NCI-H128 (cell line): ENCODE measurements around the gene NTRK1.

Experiments
- DNase-seq: peaks from one replicate; lab custom pipeline; 2025; ENCODE audit not compliant: unreplicated experiment; lab: John Stamatoyannopoulos, UW

The NTRK1 gene

DNA sequence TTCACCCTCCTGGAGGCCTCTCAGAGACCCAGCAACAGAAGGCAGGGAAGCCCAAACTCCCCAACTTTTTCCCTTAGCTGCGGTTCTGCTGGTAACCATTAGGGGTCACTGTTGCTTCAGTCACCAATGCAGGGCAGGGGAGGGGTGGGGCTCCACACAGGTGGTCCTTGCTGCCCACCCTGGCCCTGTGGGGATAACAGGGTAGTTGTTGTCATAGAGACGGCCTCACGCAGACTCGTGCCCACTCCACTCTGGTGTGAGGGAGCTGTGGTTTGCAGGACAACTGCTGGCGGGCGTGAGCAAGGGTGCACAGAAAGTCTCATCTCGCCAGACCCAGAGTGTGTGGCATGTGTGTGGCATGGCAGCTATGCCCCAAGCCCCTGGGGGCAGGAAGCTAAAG lies 21.7 kb upstream of the NTRK1 start:
- DNase-seq: no peak

DNA sequence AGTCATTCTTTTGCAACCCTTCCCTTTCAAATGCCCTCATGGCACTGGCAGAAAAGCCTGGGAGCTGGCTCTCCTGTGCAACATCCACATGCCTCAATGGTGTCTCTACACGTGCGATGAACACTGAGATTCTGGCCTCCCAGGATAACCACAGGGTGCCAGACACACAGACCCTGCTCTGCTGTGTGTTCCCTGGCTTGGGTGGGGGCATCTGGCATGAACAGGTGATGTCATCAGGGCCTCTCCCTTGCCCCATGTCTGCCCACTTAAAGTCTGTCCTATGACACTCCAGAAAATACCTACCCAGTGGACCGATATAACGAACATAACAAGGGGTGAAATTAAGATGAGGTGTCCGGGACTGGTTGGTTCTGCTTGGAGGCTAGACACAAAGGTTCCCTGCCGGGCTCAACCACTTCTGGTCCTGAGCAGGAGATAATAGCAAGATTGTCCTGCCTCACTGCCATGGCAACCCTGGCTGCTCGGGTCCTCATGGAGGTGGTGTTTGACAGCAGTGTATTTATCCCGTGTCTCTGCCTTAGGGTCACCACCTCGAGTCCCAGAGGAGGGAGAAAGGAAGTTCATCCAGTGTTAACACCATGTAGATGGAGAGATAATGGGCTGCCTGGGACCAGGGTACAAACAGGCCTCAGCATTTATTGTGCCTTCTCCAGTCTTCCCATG lies 21.1 kb upstream of the NTRK1 start:
- DNase-seq: no peak

DNA sequence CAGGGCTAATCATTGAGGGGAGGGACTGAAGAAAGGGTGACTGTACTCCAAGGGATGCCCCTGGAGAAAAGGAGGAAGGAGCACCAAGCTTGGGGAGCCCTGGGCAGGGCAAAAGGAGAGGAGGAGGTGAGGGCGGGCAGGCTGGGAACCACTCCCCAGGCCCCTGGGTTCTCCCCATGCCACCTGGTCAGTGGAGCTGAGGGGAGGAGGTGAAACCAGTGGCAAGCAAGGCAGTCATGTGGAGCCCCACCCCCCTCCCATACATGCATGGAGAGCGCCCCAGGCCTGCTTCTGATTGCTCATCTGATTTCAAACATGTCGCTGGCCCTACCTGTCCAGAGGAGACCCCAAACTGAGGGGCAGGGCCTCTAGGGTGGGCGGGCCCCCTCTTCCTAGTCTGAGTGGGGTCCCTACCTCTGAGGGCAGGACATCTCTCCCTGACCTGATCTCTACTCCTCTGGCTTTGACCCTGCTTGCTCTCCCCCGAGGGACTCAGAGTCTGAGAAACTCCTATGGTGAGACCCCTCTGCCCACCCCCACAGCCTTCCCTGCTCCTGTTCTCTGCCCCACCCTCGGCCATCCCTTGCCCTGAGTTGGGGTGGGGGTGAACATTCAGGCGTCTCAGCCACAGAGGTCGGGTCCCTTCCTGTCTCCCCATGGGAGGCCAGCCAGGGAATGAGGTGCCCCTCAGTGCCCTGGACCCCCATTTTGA lies 20.3 kb upstream of the NTRK1 start:
- no peak for DNase-seq

DNA sequence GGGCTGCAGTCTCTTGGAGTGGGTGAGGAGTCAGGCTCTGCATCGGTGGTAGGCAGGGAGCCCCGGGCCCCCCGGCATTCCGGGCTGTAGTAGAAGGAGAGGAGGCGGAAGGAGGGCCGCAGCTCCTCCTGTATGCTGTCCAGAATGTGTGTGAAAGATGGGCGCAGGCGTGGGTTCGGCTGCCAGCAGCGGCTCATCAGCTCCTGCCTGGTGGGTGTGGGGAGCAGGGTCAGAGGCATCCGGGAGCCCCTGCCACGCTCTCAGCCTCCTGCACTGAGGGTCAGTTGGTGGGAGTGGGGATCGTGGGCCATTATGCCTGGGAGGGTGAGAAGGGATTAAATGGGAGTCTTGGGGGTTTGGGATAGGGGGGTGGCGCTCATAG lies 19.8 kb upstream of the NTRK1 start:
- no peak for DNase-seq

DNA sequence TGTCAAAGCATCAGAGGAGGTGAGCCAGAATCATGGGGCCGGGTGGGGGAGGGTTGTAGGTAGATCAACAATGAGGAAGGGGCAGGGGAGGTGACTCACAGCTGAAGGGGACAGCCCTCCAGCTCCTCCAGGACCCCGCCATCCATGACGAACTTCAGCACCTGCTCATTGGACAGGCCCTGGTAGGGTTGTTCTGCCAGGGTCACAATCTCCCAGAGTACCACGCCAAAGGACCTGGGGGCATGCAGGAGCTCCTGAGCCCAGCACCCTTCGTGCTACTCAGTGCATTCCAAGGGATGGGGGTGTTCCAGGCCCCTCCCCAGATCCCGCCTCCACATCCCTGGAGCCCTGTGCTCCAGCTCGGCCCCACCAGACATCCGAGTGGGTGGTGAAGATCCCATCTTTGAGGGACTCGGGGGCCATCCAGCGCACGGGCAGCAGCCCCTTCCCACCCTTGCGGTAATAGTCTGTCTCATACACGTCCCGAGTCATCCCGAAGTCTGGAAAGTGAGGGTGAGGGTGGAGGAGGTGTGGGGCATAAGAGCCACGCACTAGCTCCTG lies 19.3 kb upstream of the NTRK1 start:
- DNase-seq: no peak

DNA sequence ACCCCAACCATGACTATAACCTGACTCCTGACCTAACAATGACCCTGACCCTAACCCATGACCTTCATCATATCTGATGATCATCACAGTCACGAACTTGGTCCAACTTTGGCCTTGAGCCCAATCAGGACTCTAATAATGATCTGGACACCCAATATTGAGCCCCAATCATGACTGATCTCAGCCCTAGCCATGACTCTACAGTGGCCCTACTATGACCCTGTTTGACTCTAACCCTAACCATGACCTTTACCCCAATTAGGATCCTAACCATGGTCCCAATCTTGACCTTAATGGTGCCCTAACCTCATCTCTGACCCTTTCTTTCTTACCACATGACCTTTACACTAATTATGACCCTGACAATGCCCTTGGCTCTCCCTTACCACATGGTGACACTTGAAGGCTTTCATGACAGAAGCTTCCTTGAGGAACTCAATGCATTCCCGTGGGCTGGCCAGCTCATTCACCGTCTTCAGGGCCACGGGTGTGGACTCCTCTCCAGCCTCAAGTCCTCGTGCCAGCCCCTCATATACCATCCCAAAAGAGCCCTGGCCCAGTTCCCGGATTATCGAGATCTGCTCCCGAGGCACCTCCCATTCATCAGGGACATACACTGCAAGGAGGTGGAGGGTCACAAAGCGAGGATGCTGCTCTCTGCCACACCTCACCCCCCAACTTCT lies 17.9 kb upstream of the NTRK1 start:
- DNase-seq: no peak

DNA sequence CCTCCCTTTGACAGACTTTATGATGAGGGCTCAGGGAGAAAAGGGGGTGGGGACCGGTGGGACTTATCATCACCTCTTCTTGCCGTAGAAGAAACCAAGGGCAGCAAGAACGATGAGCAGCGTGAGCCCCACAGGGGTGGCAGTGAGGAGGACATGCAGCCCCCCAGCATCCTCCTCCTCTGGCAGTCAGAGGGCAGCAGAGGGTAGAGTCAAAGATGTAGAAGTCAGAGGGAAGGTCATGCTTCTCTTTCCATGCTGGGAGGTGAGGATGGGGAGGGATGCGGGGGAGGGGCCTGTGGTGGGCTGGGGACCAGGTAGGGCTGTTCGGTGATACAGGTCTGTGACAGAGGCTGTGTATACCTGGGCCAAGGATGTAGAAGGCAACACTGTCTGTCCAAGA lies 16.6 kb upstream of the NTRK1 start:
- DNase-seq: no peak

DNA sequence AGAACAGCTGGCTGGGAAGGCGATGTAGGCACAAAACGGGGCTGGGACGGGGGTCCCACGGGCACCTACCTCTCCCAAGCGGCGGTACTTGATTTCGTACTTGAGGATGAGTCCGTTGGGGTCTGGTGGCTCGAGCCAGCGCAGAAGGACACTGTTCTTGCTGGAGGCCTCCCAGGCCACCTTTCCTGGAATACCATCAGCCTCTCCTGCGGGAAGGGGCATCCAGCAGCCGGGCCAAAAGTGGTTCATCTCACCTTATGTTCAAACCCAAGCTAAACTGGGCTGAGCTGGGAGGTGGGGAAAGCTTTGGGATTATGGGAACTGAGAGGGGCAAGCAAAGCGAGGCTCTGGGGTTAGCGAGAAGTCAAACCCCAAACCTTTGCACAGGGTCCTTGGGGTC lies 16.0 kb upstream of the NTRK1 start:
- no peak for DNase-seq

DNA sequence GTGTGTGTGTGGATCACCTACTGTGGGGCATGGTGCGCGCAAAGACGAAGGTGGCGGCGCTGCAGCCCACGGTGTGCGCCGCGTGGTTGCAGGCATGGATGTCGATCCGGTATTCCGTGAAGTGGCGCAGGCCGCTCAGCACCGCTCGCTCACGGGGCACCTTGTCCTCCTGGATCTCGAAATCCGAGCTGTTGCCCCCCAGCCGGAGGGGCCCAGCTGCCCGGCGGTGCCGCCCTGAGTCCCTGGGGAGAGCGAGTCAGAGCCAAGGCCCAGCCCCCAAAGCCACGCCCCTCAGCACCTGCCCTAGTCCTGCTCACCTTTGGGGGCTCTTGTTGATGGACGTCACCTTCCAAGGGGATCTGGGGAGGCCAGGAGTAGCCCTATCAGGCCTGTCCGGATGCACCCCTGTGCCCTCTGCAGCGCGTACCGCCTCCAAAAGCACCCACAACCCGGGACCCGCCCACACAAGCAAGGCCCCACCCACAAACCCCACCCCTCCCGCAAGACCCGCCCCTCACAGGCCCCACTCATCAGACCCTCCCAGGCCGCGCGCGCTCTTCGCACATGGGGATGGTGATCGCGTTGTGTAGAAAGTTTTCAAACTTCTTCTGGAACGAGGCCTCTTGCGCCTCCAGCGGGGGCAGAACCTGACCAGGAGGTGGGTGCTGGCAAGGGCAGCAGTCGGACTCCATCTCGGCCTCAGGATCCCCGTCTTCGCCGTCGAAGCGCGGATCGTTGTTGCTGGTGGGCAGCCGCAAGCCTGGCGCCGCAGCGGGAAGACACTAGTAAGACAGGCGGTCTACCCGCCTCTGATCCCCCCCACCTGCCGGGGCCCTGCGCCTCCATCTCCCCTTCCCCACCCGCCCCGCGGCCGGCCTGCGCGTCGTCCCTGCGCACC lies 15.4 kb upstream of the NTRK1 start:
- DNase-seq: no peak

DNA sequence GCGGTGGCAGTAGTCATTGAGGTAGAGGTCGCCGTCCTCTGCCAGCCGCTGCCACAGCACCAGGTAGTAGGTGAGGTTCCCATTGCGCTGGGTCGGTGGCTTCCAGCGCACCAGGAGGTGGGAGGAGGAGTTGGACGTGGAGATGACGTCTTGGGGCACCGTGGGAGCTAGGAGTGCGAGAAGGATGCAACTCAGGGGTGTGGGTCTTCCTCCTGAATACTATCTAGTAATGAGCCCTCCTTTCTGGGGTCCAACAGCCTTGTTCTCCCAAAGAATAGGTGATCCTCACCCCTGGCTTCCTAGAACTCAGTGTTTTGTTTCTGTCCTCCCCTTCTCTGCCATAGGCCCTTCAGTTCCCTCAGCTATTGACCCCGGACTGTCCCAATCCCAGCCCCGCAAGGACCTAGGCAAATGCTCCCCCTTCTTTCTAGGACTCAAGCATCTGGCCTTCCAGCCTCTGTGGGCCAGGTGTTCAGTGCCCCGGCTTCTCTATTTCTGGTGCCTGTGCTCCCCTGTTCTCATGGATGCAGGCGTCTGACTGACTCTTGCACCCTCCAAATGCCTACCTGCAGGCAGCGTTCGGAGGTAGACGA lies 14.6 kb upstream of the NTRK1 start:
- DNase-seq: no peak

DNA sequence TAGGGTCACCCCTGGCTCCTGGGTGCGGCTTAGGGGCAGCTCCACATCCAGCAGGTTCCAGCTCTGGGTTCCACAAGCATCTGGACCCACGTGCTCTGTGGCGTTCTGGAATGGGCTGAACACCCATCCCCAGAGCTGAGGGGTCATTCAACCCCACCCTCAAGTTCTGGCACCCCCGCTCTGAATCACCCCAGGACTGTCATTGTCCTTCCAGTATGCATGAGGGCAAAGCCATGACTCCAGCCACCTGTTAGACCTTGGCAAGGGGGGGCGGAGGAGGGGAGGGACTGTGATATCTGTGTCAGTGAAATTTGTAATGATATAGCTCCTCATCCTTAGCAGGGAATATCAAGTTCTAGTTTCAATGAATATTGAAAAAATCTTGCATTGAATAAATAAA lies 14.0 kb upstream of the NTRK1 start:
- no peak for DNase-seq

DNA sequence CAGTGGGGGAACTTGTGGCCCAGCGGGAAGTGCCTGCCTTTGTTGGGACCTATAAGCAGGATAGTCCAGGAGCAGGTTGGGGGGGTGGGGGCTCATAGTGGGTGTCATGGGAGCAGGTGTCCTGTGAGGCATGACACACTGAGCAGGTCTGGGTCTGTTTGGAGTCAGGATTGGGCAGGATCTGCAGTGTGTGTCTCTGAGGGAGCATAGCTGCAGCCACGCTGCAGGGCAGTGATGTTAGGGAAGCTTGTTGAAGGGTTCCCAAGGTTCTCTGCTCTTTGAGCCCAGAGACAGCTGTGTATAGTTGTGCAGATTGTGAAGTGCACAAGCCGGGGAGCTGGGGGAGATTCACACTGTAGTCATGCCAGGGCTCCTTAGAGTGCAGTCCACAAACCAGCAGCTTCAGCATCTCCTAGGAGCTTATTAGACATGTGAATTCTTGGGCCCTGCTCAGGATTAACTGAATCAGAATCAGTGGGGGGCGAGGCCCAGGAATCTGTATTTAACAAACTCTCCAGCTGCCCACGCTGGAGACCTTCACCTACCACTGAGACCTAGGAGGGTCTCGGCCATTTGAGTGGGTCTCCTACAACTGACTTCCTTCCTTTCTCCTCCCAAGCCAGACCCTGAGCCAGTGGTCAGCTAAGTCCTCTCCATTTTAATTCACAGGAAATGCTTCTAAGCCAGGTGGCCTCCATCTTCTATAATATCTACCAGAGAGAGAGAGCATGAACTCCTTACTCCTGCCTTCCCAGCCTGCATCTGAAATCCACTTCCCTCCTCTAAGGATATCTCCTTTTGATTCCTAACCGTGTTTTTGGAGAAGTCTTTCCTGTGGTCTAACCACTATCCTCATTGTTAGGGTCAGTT lies 12.8 kb upstream of the NTRK1 start:
- no peak for DNase-seq

DNA sequence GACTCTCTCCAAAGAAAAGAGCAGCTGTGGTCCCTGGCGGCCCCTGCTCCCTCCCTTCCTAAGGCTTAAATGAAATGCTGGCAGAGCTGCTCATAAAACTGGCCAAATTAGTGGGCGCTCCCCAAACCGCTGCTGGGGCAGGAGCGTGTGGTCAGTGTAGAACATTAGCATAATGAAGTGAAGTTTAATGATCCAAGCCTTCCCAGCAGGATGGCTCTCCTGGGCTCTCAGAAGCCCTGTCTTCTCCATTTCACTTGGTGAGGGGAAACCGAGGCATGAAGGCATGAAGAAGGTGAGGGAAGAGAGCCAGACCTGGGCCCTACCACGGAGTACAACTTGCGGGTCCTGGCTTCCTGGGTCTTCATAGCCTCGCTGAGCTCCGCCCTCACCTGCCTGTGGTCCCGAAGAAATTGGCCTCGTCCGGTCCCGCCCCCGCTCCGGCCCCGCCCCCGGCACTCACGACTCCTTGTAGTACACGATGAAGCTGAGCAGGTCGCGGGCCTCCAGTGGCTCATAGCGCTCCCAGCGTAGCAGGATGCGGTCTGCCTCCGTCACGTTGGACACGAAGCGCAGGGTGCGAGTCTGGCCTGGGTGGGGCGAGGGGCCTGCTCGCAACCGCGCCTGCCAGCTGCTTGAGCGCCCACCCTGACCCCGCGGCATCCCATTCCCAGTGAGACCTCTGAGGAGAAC lies 12.1 kb upstream of the NTRK1 start:
- no peak for DNase-seq

DNA sequence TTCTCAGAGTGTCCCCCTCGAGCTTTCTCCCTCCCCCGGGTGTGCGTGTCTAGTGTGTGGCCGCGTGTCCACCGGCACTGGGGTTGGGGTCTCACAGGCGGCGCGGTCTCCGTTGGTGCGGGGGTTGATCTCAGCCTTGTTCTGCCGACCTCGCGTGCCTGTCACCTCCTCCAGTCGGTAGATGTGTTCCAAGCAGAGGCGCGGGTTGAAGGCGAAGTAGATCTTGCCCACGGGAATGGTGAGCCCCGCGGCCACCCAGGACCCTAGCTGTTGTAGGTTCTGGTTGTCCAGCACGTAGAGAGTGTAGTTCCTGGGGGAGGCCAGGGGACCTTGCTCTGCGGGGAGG lies 11.5 kb upstream of the NTRK1 start:
- no peak for DNase-seq

DNA sequence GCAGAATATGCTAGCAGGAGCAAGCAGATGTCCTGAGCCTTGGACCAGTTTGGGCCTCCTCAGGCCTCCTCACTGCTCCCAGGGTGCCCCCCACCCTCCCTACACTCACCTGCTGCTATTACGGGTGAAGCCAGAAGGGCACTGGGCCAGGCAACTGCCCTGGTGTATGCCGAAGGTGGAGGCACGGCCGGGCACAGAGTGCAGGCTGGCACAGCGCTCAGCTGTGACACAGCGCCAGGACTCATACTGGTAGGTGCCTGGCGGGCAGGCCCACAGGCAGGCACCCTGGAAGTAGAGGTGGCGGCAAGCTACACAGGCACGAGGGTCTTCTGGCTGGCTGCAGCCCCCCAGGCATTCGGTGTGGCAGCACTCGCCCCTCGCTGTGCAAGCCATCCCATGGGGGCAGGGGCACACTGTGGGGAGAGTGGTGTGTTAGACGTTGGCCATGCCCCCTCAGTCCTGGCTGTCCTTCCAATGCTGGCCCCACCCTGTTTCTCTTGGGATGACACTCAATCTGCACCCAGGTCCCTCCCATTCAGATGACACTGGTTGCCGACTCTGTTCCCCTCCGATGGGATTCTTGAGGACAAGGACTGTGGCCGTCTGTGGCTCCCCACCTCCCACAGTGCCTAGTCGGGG lies 8.8 kb upstream of the NTRK1 start:
- DNase-seq: no peak

DNA sequence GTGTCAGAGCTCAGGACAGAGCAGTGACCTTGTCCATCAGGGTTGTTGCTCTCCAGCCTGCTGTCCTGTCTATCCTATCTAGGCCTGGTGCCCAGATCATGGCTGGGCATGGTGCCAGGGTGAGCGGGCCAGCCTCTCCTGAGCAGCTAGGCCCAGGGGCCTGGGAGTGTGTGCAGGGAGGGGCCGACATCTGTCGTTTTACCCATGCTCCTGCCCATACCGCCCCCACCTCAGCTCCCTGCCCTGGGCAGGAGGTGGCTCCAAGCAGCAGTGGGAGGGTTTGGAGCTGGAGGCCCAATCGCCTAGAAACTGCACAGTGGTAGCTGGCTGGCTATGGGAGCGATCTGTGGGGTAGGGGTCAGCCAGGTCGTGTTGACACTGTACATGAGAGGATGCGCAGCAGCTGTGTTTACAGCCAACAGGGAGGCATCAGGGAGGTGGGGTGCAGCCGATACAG lies 8.2 kb upstream of the NTRK1 start:
- DNase-seq: peak; percentile 59

DNA sequence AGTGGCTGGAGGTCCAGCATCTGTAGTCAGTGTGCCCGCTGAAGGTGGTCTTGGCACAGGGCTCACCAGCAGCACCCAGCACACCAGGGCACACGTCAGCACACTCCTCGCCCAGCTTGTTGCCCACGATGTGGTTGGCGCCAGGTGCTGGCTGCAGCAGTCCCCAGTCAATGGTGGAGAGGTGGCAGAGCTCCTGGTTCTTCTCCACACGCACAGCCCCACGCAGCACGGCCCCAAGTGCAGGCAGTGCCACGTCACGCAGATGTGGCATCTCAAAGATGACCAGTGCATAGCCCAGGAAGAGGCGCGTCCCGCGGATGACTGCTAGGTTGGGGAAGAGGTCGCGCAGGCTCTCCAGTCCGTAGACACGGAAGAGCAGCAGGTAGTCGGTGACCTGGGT lies 6.9 kb upstream of the NTRK1 start:
- no peak for DNase-seq

DNA sequence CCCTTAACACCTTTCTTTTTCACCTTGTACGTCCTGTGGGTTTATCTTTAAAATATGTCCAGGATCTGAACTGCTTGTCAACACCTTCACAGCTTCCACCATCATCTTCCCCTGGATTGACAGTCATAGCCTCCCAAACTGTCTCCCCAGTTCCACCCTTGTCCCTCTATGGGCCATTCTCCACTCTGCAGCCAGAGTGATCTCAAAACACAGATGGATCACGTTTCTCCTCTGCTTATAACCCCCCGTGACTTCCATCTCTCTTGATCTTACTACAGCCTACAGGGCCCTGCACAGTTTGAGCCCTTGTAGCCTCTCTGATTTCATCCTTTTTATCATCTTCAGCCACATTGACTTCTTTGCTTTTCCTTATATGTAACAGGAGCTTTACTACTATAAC lies 6.0 kb upstream of the NTRK1 start:
- DNase-seq: no peak

DNA sequence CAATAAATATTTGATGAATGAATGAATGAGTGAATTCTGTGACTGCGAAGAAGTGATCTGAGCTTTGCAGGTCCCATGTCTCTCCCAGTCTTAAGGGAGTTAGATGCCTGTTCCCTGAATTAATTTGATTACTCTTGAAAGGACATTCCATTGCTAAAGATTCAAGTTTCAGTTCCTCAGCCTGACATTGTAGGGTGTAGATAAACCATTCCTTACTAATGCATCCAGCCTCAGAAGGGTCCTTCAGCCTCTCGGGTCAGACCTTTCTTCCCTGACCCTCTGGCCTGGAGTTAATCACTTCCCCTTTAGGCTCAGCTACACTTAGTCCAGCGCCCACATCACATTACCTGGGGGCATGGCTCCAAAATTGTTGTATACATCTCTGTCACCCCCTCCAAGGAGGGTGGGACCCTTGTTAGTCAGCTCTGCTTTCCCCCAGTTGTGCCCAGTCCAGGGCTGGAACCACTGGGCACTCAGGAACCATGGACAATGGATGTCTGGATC lies 4.3 kb upstream of the NTRK1 start:
- DNase-seq: no peak
